SH-SY5Y (cell line): ENCODE measurements around the gene GRAP2.

Source experiments
- GATA2 ChIP-seq: IDR thresholded peaks from 2 replicates; pipeline ENCODE4 v1.6.1; 2011; ENCODE audit warnings: mild to moderate bottlenecking, low read depth, low read length
- GATA3 ChIP-seq: IDR thresholded peaks from 2 replicates; pipeline ENCODE4 v1.6.1; 2011; ENCODE audit warnings: low read depth, mild to moderate bottlenecking, low read length, moderate library complexity

GRAP2 gene

DNA sequence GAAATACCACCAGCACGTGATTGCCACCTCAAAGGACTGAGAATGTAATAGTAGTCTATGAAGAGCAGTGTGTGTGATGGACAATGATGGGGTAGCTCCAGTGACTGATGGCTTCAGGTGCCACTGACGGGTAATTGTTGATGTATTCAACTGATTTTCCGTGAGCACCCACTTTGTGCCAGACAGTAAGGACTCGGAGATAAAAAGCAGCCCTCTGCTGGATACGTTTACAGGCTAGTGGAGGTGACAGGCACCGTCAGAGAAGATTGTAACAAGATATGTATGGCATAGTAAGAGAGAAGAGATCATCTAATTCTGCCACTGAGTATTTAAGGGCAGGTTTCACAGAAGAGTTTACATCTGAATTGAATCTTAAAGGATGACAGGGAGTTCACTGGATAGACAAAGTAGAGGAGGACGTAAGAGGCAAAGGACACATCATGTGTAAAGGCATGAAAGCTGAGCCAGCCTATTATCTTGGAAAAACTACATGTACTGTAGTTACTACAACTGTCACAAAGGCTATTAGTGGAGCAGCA, 6.3 kb upstream of the GRAP2 start:
- TF ChIP-seq GATA3 (no peak), GATA2 (no peak)

DNA sequence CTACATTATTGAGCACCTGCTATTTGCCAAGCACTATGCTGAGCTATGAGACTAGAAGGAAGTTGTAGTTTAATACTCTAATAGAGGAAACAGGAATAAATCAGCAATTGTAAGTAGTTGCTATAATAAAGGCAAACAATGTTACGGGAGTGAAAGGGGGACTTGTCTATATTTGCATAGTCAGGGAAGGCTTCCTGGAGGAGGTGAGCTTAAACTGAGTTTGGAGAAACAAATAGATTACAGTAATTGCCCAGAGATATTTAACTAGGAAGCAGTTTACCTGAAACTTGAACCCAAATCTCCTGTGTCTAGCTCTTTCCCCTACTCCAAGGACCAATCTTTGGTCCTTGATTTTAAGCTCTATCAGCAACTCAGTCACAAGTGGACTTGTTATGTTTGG, 5.2 kb upstream of the GRAP2 start:
- TF ChIP-seq GATA2 (no peak), GATA3 (no peak)

DNA sequence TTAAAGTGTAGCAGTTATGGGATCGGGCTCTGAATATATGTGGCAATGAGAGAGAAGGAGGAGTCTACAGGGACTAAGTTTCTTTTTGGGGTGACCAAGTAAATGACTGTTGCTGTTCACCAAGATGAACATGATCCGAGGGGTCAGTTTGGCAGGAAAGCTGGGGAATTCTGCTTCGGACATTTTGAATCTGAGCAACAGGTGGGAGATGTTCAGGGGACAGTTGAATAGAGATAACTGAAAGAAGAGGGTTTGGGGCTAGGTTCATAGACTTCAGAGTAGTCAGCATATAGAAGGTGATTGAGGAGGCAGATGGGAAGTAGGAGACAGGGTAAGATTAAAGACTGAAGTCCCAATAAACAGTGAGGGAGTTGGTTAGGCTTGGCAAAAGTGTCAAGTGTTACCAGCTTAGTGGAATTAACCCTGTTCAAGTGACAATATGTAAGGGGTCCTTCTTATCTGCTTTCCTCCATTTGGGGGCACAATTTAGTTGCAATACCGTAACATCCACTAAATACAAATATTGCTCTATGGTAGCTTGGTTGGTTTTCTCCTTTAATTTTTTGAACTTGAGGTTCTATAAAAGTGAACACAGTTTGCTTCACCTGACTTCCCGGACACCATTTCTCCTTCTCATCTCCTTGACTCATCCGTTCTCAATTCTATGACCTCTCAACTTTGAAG, 4.4 kb upstream of the GRAP2 start:
- TF ChIP-seq GATA2 (no peak), GATA3 (no peak)

DNA sequence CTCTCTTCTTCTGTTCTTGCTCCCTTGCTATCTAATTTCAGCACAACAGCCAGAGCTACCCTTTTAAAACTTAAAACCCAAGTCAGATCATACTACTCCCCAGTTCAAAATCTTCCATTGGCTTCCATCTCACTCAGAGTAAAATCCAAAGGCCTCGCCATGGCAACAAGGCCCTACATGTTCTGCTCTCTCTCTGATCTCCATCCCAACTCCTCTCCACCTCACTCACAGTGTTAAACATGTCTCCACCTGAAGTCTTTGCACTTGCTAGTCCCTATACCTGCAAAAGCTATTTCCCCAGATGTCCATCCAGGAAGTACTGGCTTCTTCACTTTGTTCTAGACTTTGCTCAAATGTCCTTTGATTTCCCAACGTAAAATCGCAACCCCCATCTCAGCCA, 3.0 kb upstream of the GRAP2 start:
- TF ChIP-seq GATA3, result no peak
- TF ChIP-seq GATA2, result no peak

GRCh38 chr22:39898997-39899396, 1.9 kb upstream of the GRAP2 start:
- TF ChIP-seq GATA2, result no peak
- no peak for TF ChIP-seq GATA3

DNA sequence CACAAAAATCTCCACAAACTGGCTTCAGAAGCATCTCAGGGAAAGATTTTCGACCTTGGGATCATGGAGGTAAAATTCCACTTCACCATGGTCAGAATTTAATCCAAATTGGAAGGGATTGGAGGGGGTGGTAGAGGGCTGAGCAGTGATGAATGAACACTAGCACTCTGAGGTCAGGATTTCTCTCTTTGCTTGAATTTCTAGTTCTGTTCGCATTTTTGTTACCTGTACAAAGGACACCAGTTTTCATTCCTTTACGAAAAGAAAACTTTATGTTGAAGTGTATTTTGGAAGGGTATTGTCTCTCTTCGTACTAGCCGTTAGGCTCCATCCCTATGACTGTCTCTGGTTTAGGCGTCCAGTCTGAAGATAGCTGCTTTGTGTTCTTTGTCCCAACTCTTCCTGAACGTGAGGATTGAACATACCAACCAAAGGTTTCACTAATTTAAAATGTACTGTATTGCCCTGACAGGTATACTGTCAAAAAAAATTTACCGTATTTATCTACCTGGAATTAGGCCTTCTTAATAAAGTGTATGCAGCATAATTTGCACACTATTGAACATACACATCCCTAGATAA, 772 bp downstream of the GRAP2 start:
- TF ChIP-seq GATA2 (no peak), GATA3 (no peak)

GRCh38 chr22:39904862-39905261, 4.0 kb downstream of the GRAP2 start:
- TF ChIP-seq GATA2, result no peak
- no peak for TF ChIP-seq GATA3

DNA sequence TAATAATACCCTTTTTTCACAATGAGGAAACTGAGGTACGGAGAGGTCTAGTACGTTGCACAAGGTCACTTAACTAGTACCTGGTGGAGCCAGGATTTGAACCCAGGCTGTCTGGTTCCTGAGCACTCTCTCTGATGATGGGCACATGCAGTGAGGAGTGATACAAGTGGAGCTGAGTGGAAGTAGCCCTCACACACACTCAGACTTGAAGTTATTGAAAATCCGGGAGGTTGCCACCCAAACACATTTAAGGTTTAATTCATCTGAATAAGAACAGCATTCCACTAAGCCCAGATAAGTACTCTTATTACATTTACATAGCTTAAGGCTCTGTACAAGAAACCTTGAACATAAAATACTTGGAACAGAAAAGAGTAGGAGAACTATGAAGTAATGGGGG, 4.8 kb downstream of the GRAP2 start:
- TF ChIP-seq GATA2 (no peak), GATA3 (no peak)

- TF ChIP-seq GATA3 (no peak), GATA2 (no peak)
Measured at GRCh38 chr22:39906207-39906606, 5.3 kb downstream of the GRAP2 start.

GRCh38 chr22:39907047-39907446, 6.2 kb downstream of the GRAP2 start:
- no peak for TF ChIP-seq GATA2
- no peak for TF ChIP-seq GATA3

DNA sequence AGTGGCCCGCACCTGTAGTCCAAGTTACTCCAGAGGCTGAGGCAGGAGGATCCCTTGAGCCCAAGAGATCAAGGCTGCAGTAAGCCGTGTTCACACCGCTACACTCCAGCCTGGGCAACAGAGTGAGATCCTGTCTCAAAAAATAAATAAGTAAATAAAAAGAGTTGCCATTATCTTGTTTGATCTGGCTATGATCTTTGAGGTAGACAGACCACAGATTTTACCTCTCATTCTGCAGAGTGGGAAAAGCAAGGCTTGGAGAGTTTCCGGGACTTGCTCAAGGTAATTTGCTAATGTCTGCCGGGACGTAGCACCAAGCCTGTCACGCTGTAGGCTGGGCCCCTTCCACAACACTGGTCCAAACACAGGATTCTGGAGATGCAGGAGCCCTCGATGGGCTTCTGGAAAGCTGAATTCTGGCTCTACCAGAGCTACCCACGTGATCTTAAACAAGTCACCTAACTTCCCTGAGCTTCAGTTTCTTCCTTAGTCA, 6.8 kb downstream of the GRAP2 start:
- no peak for TF ChIP-seq GATA3
- TF ChIP-seq GATA2, result no peak

- TF ChIP-seq GATA3 (no peak), GATA2 (no peak)
Measured at GRCh38 chr22:39908136-39908535, 7.3 kb downstream of the GRAP2 start.

DNA sequence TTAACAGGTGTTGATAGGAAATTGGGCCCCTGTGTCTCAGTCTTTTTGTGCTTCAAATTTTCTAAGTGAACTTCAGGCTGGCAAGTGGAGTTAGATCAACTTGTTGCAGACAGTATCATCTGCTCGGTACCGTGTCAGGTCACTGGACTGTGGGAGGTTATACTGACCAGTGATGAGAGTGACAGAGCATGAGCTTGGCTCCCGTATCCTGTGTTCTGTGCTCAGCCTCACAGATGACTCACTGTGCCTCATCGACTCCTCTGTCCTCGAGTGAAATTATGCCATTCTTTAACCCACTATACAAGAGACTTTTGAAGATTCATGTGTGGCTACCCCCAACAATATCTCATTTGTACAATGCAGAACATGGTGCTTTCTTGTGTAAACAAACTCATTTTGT, 7.9 kb downstream of the GRAP2 start:
- TF ChIP-seq GATA3 (no peak), GATA2 (no peak)

- TF ChIP-seq GATA2 (no peak), GATA3 (no peak)
Measured at GRCh38 chr22:39910876-39911613, 10.2 kb downstream of the GRAP2 start.
